ENCODE data around the gene TRAF7. TPM values are rescaled to one million over a fixed set of nuclear protein-coding genes. Genes with fewer than 3 reads are reported as not detected.
A peak's percentile ranks its signal among the peaks of the same experiment; 100 is the strongest.

Gene TRAF7
- polyA plus RNA-seq, 1 donor from 2014 or later: 30.9 TPM

- Histone ChIP-seq H3K9me2 (ENCODE audit: insufficient read depth, low read length) (no peaks in the 10 kb centered on the region), H2AFZ (ENCODE audit: low read depth, low read length) (no peak overlapping the region), H3K36me3 (ENCODE audit: insufficient read depth, low read length) (no peaks in the 10 kb centered on the region), H3F3A (ENCODE audit: insufficient read depth, low read length, poor library complexity, severe bottlenecking) (no peaks in the 10 kb centered on the region), H3K4me2 (ENCODE audit: low read length) (no peak overlapping the region), H3K79me2 (replicated peaks; ENCODE audit: insufficient read depth, low read length) (no peaks in the 10 kb centered on the region), H3K9ac (ENCODE audit: low read length) (peak overlapping the region; percentile 45), H3K27me3 (ENCODE audit: insufficient read depth, low read depth, low read length) (no peaks in the 10 kb centered on the region), H4K20me1 (ENCODE audit: insufficient read depth) (no peaks in the 10 kb centered on the region), H3K4me3 (ENCODE audit: low read length) (peak overlapping the region; percentile 46), H3K9me3 (ENCODE audit: low read length) (no peaks in the 10 kb centered on the region), H3K27ac (ENCODE audit: low read length) (peak overlapping the region; percentile 69)
- TF ChIP-seq TAF1 (IDR thresholded peaks at IDR 0.05; ENCODE audit: low read depth) (no peak), EP300 (conservative IDR thresholded peaks at IDR 0.05; ENCODE audit: poor library complexity, severe bottlenecking) (peak; percentile 57), POLR2AphosphoS5 (IDR thresholded peaks at IDR 0.05) (peak; percentile 59), CTCF (IDR thresholded peaks at IDR 0.05; ENCODE audit: poor library complexity, severe bottlenecking) (peak; percentile 40), SMC3 (conservative IDR thresholded peaks at IDR 0.05; ENCODE audit: poor library complexity) (peak; percentile 8), RAD21 (conservative IDR thresholded peaks at IDR 0.05) (no peak)
Observed at GRCh38 chr16:2174396-2175131, 19.0 kb downstream of the TRAF7 start.

- no peaks in the 10 kb centered on the region for H3K36me3 ChIP-seq (ENCODE audit: insufficient read depth, low read length)
Observed at GRCh38 chr16:2175454-2175853, 19.9 kb downstream of the TRAF7 start.

GRCh38 chr16:2176047-2176446, 20.5 kb downstream of the TRAF7 start:
- Histone ChIP-seq H3K27ac (ENCODE audit: low read length) (no peak overlapping the region), H2AFZ (ENCODE audit: low read depth, low read length) (no peak overlapping the region), H3K36me3 (ENCODE audit: insufficient read depth, low read length) (no peaks in the 10 kb centered on the region)

More at GRCh38 chr16:2175454-2175853, 19.9 kb downstream of the TRAF7 start:
- Histone ChIP-seq H3K79me2 (replicated peaks; ENCODE audit: insufficient read depth, low read length) (no peaks in the 10 kb centered on the region), H3K4me2 (ENCODE audit: low read length) (no peak overlapping the region), H3K27ac (ENCODE audit: low read length) (peak overlapping the region; percentile 69), H3K9me3 (ENCODE audit: low read length) (no peaks in the 10 kb centered on the region), H3K27me3 (ENCODE audit: insufficient read depth, low read depth, low read length) (no peaks in the 10 kb centered on the region), H3K9me2 (ENCODE audit: insufficient read depth, low read length) (no peaks in the 10 kb centered on the region), H3F3A (ENCODE audit: insufficient read depth, low read length, poor library complexity, severe bottlenecking) (no peaks in the 10 kb centered on the region), H2AFZ (ENCODE audit: low read depth, low read length) (no peak overlapping the region), H3K9ac (ENCODE audit: low read length) (peak overlapping the region; percentile 45), H4K20me1 (ENCODE audit: insufficient read depth) (no peaks in the 10 kb centered on the region), H3K4me3 (ENCODE audit: low read length) (no peak overlapping the region)
- TF ChIP-seq MXI1 (conservative IDR thresholded peaks at IDR 0.05; ENCODE audit: poor library complexity, severe bottlenecking) (no peak), SMC3 (conservative IDR thresholded peaks at IDR 0.05; ENCODE audit: poor library complexity) (no peak), TAF1 (IDR thresholded peaks at IDR 0.05; ENCODE audit: low read depth) (no peak)

More at GRCh38 chr16:2176047-2176446, 20.5 kb downstream of the TRAF7 start:
- Histone ChIP-seq H3K4me2 (ENCODE audit: low read length) (no peak overlapping the region), H3F3A (ENCODE audit: insufficient read depth, low read length, poor library complexity, severe bottlenecking) (no peaks in the 10 kb centered on the region), H4K20me1 (ENCODE audit: insufficient read depth) (no peaks in the 10 kb centered on the region), H3K9ac (ENCODE audit: low read length) (no peak overlapping the region), H3K4me3 (ENCODE audit: low read length) (no peak overlapping the region), H3K9me3 (ENCODE audit: low read length) (no peaks in the 10 kb centered on the region), H3K9me2 (ENCODE audit: insufficient read depth, low read length) (no peaks in the 10 kb centered on the region), H3K27me3 (ENCODE audit: insufficient read depth, low read depth, low read length) (no peaks in the 10 kb centered on the region), H3K79me2 (replicated peaks; ENCODE audit: insufficient read depth, low read length) (no peaks in the 10 kb centered on the region)
- no peak for TF ChIP-seq CTCF (IDR thresholded peaks at IDR 0.05; ENCODE audit: poor library complexity, severe bottlenecking)
- no peak for TF ChIP-seq EZH2 (IDR thresholded peaks at IDR 0.05; ENCODE audit: borderline replicate concordance, insufficient read depth, low read length, poor library complexity, severe bottlenecking)
- no peak for TF ChIP-seq RAD21 (conservative IDR thresholded peaks at IDR 0.05)
- TF ChIP-seq MXI1 (conservative IDR thresholded peaks at IDR 0.05; ENCODE audit: poor library complexity, severe bottlenecking): no peak
- no peak for TF ChIP-seq POLR2AphosphoS5 (IDR thresholded peaks at IDR 0.05)
- TF ChIP-seq SMC3 (conservative IDR thresholded peaks at IDR 0.05; ENCODE audit: poor library complexity): no peak
- TF ChIP-seq EP300 (conservative IDR thresholded peaks at IDR 0.05; ENCODE audit: poor library complexity, severe bottlenecking): no peak
